HG03521 (cell line): Measurements from ENCODE around the gene GIMAP8.
"Not testable (repeated sequence)": the region's sequence is repeated elsewhere in the genome, so short reads cannot be mapped to it uniquely, and the experiment has no call there.

Experiments used
- ATAC-seq: cut with Tn5 transposase; IDR thresholded peaks from one replicate; pipeline ENCODE4 v1.9.1; 2021; ENCODE audit warnings: mild to moderate bottlenecking, moderate library complexity; ENCODE audit not compliant: unreplicated experiment

GIMAP8 gene

DNA sequence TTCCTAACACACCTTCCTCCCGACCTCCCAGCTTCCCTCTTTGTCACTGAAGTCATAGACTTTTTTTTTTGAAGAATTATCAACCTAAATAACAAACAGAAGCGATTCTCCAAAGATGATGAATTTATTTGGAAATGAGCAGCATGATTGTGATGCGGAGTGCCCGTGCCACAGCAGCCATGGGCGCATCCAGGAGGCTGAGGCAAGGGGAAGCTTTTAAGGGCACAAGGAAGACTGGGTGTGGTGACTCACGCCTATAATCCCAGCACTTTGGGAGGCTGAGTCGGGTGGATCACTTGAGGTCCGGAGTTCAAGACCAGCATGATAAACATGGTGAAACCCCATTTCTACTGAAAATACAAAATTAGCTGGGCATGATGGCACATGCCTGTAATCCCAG lies 16.2 kb upstream of the GIMAP8 start:
- ATAC-seq: no peak

DNA sequence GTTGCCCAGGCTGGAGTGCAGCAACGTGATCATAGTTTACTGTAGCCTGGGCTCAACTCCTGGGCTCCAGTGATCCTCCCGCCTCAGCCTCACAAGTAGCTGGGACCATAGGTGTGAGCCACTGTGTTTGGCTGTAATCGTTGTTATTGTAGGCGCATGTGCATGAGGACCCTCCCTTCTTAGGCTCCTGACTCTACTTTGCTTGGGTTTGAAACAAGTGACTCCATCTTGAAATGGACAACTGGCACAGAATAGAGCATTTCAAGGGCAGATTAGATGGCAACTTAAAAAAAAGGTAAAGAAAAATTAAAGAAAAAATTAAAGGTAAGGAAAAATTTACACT lies 15.4 kb upstream of the GIMAP8 start:
- ATAC-seq: no peak

DNA sequence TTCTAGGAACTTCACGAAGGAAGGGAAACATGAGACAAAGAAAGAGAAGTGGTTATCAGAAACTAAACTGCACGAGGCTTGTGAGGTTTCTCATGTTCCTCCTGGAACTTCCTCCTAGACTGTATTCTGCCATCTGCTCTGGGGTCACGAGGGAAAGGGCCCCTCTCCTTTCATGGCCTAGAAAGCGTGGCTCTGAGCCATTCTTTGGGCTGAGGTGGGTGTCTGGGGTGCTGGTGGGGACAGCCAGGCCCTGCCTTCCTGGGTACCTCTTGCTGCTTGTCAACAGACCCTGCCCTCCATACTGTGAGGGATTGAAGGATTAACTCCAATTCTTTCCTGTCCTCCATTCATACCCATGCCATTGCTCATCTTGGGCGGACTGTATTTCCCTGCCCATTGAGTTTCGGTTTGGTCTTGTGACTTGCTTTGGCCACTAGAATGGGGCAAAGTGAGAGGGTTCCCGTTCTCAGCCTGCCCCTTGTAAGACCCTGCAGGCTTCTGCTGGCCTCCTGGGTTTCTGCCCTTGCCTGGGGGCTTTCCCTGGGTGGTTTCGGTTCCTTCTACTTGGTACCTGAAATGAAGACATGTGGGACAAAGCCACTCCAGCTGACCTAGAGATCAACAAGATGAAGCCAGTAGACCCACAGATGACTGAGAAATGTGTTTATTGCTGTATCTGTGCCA lies 14.9 kb upstream of the GIMAP8 start:
- ATAC-seq: peak; percentile 80

DNA sequence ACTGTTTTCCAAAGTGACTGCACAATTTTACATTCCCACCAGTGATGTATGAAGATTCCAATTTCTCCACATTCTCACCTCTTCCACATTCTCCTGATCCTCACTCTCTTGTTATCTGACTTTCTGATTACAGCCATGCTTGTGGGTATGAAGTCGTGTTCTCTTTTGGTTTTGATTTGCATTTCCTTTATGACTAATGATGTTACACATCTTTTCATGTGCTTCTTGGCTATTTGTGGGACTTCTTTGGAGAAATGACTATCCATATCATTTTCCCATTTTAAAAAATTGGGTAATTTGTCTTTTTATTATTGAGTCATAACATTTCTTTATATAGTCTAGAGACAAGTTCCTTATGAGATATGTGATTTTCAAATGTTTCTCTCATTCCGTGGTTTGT lies 10.5 kb upstream of the GIMAP8 start:
- no peak for ATAC-seq

DNA sequence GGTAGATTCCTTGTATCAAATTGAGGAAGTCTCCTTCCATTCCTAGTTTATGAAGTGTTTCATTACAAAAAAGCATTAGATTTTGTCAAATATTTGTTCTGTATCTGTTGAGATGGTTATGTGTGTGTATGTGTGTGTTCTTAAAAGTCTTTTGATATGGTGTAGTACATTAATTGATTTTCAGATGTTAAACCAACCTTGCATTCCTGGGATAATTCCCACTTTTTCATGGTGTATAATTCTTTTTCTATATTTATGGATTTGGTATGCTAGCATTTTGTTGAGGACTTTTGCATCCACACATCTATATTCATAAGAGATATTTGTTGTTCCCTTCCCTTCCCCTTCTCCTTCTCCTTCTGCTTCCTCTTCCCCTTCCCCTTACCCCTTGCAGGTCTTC lies 8.9 kb upstream of the GIMAP8 start:
- no peak for ATAC-seq

DNA sequence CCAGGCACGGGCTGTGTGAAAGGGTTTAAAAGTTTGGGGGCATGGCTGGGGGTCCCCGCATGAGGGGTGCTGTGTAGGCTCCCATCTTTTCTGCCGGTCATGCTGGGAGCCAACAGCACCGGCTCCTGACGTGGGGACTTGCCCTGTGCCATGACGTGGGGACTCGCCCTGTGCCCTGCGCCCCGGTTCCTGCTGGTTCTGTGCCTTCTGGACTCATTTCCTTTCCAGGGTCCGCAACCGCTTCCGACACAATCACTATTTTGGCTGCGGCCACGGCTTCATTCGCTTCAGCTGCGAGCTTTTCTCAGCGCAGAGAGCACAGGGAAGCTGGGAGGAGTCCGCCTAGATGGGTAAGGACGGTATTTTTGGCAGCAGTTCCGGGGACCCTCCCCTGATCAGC lies 7.6 kb upstream of the GIMAP8 start:
- ATAC-seq: no peak

DNA sequence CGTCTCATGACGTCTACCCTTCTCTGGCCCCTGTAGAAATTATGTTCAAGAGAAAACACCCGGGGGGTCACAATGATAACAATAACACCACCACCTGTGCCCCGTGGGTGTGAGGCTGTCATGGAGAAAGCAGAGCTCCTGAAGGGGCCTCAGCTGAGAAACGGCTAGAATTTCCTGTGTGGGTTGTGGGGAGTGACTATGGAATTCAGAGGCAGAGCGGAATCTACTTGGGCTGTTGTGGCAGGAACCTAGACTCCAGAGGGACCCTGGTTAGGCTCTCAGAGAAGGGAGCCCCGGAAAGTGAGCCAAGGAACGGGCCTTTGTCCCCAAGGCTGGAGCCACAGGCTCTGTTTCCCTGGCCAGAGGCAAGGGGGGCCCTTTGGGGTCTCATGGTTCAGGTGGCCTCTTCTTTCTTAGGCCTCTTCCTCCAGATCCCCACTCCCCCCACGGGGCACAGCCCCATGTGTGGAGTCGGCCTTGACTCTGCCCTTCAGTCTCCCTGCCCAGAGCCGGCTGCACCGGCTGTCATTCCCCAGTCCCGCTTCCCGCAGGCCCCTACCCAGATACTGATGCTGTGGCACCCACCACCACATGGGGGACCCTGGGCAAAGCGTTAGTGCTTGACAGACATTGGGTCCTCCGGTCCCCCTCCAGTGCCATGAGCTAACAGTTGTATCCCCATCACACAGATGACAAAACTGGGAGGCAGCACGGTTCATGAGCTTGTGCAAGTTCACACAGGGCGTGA lies 6.5 kb upstream of the GIMAP8 start:
- ATAC-seq: no peak

DNA sequence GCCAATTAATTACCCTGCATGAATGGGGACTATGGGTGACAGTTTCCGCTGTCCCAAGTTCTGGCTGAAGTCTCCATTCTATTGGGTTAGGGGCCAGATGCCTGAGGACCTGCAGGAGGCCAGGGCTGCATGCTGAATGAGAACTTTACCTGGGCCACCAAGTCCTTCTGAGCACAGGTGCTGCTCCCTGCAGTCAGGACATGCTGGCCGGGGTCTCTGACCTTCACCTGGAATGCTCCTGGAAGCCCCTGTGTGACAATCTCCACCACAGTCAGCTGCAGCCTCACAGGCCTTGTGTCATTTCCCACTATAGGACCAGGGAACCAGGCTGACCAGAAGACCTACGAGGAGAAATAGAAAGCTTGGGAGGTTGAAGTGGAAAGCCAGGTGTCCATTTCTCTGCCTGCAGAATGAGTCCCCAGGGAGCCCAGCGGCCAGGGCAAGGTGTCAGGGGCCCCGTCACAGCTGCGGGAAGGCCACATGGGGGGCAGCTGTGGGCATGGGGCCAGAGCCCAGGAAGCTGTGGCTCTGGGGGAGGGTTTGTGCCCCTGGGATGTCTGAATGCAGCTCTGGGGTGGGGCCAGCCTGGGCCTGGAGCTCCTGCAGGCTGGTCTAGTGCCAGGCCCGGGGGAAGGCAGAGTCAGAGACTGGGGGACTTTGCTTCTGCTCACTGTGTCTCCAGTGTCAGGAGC lies 5.6 kb upstream of the GIMAP8 start:
- no peak for ATAC-seq

DNA sequence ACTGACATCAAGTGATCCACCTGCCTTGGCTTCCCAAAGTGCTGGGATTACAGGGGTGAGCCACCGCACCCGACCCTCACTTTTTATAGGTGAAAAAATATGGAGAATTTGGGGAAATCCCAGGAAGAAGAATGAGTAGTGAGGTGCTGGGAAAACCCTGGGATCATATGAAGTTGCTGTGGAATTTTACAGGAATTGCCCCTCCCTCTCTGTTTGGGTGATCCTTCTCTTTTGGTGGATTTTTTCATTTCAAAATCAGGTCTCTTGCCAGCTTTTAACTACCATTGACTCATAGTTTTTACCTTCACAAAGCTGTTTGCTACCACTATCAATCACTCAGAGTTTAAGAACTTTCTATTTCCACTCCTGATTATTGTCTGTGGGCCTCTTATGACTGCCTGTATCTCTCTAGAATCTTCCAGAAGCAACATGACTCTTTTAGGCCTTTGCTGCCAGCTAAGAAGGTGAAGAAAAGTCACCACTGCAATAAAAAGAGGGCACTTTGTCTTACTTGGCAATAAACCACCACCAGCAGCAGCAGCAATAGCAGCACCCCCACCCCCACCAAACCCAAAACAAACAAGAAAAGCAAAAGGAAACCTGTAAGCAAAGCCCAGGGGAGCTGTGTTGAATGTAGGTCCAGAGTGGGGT lies 4.0 kb upstream of the GIMAP8 start:
- no peak for ATAC-seq

DNA sequence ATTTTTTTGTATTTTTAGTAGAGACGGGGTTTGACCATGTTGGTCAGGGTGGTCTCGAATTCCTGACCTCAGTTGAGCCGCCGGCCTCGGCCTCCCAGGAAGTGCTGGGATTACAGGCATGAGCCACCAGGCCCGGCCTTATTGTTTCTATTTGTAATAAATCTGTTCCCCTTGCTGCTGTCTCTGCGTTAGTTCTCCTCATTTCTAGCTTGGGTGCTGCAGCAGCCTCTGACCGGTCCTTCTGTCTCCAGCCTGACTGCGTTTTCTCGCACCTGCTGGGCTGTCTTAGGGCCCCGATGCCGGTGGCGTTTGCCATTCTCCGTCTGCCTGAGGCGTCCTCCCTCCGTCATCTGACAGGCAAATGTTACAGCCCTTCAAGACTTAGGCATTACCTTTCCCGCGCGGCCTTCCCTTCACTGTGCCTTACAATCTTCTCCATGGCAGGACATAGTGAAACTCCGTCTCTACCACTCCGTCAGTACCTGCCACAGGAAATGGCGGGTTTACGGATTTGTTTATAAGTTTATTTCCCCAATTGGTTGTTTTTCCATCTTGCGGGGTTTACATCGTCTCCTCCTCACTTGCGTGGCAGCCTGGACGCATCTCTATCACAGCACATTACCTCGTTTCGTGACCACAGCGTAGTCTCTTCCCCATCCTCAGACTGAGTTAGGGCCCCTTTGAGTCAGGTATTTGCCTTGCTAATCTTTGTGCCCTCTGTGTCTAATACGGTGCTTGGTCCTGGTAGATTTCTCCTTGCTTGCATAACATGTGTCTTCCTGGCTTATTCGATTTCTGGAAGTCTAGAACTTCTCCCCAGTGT lies 2.3 kb upstream of the GIMAP8 start:
- no peak for ATAC-seq

DNA sequence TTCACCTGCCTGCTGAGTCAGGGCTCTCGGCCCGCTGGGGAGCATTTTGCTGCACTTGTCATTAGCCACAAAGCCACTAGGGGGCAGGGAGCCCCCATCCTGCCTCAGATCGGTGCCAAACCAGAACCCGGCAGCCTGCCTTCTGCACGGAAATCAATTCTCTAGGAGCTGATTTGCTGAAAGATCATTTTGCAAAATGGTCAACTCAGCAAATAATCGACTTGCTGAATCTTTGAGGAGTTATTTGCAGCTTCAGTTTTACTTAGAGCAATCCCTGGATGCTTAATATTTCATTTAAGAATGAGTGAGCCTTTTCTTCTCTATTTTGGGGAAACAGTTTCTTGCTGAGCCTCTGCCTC lies 1.7 kb upstream of the GIMAP8 start:
- no peak for ATAC-seq

DNA sequence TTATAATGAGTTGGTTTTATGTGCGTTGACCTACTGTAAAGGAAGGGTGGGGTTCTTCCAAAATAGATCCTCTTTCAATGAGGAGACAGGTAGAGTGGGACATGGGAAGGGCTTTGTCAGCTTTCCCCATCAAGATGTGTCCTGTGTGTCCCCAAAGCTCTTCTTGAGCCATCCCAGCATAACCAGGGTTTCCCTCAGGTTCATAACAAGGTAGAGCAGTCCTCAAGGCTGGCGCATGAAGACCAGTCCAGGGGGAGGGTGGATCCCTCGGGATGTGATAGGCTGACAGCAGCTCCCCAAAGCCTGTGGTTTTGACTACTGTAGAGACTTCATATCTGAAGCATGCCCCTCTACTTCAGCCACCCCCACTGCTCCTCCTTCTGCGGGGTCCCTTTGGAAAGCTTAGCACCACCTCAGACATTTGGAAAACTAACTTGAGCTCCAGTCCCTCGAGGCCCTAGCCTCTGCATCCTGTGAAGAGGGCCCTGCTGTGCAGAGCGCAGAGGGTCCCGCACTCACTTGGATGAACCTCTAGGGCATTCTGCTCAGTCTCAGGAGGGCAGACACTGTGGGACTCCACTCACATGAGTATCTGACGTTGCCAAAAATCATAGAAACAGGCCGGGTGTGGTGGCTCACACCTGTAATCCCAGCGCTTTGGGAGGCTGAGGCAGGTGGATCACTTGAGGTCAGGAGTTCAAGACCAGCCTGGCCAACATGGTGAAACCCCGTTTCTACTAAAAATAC lies 1.1 kb upstream of the GIMAP8 start:
- no peak for ATAC-seq

DNA sequence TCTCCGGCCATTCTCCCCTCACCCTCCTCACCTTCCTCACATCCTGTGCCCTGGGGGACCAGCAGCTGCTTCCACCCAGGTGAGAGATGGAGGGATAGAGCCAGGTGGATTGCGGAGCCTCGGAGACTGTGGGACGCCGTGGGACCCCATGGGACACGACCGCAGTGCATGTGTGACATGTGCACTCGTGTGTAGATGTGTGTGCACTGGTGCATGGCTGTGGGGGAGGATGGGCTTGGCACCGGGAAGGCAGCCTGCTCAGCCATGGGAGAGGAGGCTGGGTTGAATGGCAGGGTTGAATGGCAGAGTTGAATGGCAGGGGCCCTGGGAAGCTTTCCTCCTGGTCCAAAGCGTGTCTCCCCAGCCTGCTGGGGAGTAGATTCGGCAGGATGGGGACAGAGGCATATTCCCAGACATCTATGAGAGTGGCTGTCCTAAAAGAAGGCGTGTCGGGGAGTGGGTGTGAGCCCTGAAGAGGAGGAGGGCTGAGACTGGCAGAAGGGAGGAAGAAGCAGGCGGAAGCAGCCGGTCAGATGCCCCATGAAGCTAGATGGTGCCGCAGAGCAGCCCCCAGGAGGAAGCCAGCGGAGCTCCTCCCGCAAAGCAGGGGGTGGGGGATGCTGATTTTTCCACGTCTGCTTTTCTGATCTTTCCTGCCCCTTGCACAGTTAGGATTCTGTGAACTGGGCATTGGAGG lies 815 bp downstream of the GIMAP8 start:
- ATAC-seq: peak; percentile 31

DNA sequence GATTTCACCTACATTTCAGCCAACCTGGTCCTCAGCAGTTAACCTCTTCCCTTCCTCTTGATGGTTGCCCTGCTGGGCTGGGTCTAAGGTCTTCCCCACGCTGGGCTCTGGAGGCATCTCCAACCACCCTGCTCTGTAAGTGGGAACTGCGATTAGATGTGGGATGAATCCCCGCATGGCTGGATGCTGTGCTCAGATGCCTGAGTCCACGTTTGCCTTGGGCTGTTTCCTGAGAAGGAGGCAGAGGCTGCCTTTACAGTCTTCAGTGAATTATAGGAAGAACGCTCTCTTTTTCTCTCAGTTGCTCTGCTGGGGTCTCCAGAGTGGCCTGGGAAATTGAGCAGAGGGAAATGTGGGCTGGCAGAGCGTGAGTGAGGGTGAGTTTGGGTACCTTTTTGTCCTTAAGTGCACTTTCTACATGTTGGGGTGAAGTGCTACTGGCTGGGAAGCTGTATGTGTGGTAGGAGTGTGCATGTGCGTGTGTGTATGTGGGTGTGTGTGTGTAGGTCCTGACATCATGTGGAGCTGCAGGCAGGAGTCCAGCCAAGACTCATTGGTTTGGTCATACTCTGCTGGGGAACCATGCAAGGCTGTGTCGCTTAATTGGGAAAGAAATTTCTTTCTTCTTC lies 1.5 kb downstream of the GIMAP8 start:
- no peak for ATAC-seq

DNA sequence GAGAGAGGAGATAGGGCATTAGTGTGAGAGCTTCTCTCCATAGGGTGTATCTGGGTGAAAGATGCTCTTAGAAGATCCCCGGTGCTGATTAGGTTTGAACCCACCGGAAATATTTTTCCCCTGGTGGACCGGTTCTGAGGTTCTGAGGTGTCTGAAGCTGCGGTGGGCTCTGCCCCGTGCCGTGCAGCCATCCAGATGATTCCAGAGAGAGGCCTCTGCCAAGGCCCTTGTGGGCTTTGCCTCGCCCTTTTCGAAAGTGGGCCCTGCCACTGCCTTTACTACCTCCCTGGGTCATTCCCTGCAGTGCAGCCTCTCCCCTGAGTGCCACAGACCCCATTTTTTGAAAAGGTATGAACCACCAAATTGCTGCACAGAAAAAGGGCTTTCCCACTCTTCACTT lies 2.8 kb downstream of the GIMAP8 start:
- no peak for ATAC-seq

DNA sequence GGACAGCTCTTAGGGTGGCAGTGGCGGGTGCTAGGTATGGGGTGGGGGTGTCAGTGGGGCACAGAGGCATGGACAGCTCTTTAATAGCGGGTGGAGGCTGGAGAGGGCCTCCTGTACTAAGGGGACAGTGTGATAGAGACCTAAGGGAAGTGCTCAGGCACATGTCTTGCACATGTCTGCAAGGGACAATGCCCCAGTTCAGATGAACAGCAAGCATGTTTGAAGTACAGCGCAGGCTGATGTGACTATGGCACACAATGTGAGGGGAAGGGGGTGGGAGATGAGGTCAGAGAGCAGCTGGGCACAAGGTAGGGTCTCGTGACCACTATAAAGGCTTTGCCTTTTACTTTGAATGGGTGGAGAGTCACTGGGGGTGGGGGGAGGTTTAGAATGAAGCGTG lies 3.5 kb downstream of the GIMAP8 start:
- ATAC-seq: no peak

DNA sequence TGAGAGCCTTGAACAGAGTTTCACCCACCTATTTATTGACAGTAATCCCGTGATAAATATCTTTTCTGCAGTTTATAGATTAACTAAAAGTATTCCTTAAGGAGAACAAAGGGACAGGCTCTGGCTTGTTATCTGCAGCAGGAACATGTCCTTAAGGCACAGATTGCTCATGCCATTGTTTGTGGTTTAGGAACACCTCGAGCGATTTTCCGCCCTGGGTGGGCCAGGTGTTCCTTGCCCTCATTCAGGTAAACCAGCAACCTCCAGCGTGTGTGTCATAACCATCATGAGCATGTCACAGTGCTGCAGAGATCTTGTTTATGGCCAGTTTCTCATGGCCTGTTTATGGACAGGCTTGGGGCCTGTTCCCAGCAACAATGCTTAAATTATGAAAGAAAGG lies 6.6 kb downstream of the GIMAP8 start:
- ATAC-seq: not testable (repeated sequence)

DNA sequence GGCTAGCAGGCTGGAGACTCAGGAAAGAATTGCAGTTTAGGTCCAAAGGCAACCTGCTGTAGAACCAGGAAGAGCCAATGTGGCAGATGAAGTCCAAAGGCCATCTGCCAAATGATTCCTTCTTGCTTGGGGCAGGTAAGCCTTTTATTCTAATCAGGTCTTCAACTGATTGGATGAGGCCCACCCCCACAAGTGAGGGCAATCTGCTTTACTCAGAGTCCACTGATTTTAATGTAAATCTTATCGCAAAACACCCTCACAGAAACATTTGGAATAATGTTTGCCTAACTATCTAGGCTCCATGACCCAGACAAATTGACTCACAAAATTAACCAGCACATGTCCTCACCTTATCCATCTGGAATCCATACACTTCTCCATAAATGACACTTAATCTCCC lies 7.8 kb downstream of the GIMAP8 start:
- ATAC-seq: no peak

DNA sequence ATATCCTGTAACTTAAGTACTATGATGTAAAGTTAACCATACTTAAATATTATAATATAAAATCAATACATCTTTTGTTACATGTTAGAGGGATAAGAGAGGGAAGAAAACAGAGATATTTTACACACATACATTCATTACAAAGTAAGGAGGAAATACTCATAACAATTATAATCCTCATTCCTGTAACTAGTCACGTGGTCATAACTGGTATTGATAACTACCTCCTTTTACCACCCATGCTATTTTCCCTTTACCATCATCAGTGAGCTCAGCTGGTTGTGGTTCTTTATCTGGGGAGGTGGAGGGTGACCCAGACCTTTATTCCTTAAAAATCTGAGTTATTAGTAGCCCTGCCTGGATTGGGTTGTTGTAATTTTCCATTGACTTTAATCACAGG lies 8.3 kb downstream of the GIMAP8 start:
- ATAC-seq: no peak
